ENCODE data around the gene TMTC2.

DNA sequence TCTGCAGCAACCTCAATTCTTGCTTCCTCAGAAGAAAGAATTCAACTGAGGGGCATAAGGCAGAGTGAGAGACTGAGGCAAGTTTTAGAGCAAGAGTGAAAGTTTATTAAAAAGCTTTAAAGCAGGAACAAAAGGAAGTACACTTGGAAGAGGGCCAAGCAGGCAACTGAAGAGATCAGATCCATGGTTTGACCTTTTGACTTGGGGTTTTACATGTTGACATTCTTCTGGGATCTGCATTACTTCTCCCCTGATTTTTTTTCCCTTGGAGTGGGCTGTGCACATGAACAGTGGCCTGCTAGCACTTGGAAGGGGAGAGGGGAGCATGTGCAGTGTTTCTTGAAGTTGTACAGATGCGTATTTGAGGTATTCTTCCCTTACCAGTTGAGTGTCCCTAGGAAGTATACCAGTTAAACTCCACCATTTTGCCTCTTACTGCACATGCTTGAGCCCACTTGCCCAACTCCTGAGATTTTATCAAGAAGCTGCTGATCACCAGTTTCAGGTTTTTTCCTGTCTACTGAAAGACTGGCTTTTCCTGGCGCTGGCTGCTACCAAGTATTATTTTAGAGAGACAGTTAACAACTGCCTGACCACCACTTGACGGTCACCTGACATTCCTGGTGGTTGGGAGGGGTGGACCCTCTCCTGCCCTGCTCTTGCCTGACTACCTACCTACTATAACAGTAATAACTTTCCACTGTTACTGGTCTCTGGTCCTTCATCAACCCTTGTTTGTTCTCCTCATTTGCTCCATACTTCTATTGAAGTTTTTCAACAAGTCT lies 26.0 kb upstream of the TMTC2 start:
- TF ChIP-seq GATA3 (IDR thresholded peaks at IDR 0.05; ENCODE audit: low read depth, low read length) (no peak), GATA2 (IDR thresholded peaks at IDR 0.05; ENCODE audit: low read depth, low read length) (no peak)
